ENCODE data around the gene CZIB.
"Not testable (repeated sequence)": the region's sequence is repeated elsewhere in the genome, so short reads cannot be mapped to it uniquely, and the experiment has no call there.

CZIB gene

DNA sequence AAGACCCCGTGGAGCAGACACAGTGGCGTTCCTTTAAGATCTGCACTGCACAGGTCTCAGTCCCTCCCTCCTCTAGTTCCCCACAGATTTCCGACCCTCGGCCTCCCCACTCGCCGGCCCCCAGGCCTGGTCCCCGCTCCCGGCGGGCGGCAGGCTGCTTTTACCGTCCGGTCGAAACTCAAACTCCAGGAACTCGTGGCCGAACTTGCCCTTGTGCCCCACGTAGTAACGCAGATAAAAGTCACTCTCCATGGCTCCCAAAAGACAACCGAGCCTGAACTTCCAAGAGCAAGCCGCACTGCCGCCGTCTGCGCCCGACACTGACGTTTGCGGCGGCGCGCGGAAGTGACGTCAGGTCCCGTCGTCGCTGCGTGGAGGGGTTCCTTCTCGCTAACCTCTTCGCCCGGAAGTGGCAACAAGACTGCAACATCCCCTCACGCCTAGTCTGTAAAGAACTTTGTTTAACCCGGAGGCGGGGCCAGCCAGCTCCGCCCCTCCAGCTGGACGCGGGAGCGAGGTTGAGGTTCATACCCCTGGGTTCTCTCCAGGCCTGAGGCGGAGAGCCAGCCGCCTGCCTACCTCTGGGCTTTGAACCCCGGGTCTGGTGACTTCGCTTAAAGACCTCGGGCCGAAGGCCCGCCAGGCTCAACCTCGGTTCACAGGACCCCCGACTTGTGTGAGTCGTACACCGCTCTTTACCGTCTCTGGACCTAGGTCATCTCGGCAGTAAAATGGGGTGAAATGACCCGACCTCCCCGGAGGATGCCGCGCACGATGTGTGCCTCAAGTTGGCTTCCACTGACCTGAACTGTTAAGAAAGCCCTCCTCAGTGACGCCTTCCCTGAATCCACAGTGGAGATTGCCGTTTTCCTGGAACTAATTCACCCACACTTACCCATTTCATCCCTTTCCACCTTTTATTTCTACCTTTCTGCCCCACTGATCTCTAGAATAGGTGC is 18.0 kb upstream of the CZIB start, which contains the start of gene MAGOH:
TSS of gene MAGOH (minus strand) at position 322 of the 959 bp plus-strand sequence. CDS start at position 252, 70 bp downstream.
- peak; percentile 92 to 95 for DNase-seq

GRCh38 chr1:53237638-53238037 is 17.2 kb upstream of the CZIB start:
- no peak for DNase-seq

DNA sequence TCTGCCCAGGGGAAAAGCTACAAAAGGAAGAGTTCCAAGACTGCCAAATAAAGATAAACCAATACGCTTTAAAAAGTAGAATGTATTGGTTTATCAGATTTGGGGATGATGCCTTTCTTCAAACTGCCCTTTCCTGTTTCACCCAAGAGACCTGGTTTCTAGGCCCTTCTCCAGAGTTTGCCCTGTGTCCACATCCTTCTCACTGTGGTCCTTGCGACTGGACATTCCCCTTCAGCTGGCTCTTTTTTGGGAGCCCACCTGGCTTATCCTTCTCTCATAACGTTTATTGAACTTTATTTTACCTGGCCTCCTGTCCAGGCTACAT is 490 bp upstream of the CZIB start:
- no peak for DNase-seq

- no peak for DNase-seq
Observed at GRCh38 chr1:53219711-53220110, 723 bp downstream of the CZIB start.

GRCh38 chr1:53218201-53218600 is 2.2 kb downstream of the CZIB start:
- DNase-seq = no peak

DNA sequence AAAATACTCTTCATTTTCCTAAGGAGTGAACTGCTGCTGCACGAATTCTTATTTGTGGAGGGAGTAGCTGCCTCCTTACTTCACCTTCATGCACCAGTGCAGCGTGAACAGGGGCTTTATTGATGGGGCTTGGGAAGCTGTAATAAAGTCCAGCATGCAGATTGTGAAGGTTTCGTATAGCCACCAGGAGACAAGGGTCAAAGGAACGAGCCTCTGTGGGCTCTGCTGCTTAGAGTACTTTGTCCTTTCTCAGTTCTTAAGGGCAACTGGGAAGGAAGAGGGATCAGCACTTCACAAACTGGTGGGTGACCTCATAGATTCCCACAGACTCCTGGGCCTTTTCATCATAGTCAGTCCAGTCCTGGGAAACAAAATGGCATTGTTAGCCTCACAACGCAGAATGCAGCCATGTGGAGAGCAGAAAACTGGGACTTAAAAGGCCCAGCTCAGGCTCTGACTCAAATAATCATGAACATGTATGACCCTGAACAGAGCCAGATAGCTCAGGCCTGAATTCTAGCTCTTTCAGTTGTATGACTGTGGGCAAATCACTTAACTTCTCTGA is 6.0 kb downstream of the CZIB start:
- no peak for DNase-seq

DNA sequence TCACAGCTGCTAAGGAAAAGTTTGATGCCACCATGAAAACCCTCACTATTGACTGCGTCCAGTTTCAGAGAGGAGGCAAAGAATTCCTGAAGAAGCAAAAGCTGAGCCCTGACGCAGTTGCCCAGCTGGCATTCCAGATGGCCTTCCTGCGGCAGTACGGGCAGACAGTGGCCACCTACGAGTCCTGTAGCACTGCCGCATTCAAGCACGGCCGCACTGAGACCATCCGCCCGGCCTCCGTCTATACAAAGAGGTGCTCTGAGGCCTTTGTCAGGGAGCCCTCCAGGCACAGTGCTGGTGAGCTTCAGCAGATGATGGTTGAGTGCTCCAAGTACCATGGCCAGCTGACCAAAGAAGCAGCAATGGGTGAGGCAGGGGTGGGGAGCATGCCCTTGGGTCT is 9.5 kb downstream of the CZIB start:
- no peak for DNase-seq

DNA sequence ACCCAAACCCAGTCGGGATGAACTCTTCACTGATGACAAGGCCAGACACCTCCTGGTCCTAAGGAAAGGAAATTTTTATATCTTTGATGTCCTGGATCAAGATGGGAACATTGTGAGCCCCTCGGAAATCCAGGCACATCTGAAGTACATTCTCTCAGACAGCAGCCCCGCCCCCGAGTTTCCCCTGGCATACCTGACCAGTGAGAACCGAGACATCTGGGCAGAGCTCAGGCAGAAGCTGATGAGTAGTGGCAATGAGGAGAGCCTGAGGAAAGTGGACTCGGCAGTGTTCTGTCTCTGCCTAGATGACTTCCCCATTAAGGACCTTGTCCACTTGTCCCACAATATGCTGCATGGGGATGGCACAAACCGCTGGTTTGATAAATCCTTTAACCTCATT is 10.1 kb downstream of the CZIB start:
- no peak for DNase-seq

GRCh38 chr1:53207726-53208125 is 12.7 kb downstream of the CZIB start:
- no peak for DNase-seq

DNA sequence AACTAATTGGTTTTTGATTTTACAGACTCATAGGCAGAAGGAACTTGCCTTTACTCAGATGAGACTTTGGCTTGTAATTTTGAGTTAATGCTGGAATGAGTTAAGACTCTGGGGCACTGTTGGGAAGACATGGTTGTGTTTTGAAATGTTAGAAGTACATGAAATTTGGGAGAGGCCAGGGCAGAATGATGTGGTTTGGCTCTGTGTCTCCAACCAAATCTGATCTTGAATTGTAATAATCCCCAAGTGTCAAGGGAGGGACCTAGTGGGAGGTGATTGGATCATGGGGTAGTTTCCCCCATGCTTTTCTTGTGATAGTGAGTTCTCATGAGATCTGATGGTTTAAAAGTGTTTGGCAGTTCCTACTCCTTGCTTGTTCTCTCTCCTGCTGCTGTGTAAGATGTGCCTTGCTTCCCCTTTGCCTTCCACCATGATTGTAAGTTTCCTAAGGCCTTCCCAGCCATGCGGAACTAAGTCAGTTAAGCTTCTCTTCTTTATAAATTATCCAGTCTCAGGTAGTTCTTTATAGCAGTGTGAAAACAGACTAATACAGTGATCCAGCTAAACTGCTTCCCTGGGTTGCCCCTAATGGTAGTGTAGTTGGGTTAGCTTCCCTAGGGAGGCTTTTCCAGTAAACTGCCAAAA is 13.6 kb downstream of the CZIB start:
- no peak for DNase-seq

GRCh38 chr1:53206083-53206685 is 14.2 kb downstream of the CZIB start:
- DNase-seq = not testable (repeated sequence)

GRCh38 chr1:53205496-53205895 is 14.9 kb downstream of the CZIB start:
- DNase-seq = not testable (repeated sequence)

- no peak for DNase-seq
Observed at GRCh38 chr1:53203466-53203865, 17.0 kb downstream of the CZIB start.

DNA sequence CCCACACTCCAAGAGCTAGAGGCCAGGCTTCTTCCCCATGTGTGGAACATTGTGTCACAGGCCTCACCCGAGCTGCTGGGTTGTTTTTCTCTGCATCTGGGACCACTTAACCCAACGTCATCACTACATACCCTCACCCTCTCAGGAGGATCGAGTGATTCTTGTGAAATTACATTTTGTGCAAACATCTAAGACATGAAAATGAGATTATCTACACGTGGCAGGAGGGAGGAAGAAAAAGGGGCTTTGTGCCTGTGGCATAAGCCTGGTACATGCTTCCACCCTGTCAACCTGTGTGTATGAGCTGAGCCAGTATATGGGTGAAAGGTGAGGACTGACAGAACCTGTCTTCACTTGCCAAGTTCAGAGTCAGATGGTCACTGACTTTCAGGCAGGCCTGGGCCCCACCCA is 22.2 kb downstream of the CZIB start:
- no peak for DNase-seq

DNA sequence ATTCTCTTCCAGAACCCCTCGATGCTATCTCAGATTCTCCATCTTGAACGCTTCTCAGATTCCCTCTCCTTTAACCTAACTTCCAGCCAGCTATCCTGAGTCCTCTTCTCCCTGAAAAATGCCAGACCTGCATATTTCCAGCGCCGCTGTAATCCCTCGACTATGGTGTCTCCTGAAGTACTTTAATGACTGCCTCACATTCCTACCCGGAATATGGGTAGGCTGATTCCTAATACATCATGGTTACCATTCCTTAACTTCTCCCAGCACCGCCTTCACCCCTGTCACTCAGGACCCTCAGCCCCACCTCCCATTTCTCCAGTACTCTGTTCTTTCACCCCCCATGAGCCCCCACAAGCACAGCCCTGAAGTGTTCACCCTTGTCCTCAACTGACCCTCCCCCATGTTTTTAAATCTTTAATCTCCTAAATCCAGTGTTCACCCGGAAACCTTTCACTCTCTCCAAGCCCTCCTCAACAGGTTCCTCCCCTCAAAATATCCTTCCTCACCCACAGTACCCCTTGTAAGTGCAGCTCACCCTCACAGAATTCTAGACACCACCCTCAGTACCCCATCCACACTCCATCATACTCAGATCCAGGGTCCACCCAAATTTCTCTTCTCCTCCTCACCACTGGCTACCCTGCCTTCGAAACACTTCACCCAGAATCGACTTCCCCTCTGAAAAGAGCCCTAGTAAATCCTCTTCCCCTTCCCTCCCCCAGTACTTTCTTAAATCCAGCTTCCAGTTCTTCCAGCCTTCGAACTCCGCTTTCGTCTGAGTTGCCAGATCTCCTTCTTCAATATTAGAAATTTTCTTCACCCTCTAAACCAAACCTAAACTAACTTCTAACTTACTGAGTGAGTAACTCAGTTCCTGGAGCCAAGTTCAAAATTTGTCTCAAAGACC is 22.9 kb downstream of the CZIB start:
- DNase-seq = no peak

DNA sequence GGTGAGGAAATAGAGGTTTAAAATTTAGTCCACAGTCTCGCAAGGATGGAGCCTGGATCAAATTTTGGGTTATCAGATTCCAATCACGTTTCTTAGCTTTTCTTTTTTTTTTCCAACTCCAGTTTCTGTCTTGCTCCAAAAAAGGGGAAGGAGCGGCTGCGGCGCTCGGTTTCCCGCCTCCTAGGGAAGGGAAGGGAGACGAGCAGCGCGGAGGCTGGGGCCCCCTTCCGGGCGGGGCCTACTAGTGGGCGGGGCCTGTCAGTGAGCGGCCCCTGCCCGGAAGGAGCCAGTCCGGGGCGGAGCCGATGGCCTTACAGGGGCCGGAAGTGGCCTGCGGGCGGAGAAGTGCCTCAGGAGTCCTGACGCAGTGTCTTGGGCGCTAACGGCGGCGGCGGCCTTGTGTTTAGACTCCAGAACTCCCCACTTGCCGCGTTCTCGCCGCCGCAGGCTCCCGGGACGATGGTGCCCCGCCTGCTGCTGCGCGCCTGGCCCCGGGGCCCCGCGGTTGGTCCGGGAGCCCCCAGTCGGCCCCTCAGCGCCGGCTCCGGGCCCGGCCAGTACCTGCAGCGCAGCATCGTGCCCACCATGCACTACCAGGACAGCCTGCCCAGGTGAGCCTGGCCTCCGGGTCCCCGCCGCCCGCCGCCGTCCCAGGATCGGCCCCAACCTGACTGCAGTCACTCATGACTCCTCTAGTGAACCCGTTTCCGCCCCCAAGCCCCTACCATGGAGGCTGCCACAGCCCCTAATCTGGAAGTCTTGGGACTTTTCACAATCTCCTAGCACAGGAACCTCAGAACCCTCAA is 23.7 kb downstream of the CZIB start, which contains the start of gene CPT2:
TSS of gene CPT2 (plus strand) at position 340 of the 806 bp plus-strand sequence. CDS start at position 460, 120 bp downstream.
- DNase-seq = peak; percentile 74 to 93

- no peak for DNase-seq
Observed at GRCh38 chr1:53196017-53196484, 24.4 kb downstream of the CZIB start.

DNA sequence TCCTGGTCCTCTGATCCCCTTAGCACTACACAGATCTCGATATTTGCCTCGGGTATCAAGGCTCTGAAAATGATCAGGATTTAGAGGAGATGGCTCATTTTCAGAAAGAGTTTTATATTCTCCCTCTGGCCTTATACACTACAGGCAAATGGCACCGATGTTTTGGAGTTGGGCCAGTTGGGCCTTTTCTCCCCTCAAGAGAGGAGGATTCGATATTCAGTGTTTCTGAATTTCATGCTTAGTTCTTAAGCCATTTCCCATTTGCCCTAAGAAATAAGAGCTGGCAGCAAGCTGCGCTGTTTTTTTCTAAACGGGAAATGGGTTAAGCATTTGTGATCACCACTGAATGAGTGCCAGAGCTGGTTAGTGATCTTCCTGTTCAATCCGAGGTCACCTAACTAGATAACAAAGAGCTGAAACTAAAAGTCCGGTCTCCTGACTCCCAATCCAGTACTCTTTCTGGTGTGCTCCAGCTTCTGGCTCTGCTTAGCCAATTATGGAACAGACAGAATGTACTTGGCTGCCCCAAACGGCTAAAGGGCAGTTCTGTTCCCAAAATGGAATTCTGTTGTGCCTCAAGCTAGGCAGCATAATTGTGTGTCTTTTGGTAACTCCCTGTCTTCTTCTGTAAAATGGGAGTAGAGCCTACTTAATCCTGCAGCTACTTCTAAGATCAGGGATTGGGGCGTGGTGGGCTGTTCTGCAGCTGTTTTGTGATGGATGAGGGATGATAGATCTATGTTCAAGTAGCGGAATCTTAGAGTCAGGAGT is 25.0 kb downstream of the CZIB start:
- no peak for DNase-seq

DNA sequence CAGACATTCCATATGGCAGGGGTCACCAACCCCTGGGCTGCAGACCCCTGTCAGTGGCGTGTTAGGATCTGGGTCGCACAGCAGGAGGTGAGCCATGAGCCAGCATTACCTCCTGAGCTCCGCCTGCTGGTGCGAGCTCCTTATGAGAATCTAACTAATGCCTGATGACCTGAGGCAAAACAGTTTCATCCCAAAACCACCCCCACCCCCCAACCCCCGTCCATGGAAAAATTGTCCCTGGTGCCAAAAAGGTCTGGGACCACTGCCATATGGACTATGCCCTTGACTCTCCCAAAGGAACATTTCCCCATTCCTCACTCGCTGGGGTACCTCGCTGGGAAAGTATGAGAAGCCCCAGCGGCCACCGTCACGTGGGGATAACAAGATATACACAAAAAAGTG is 30.2 kb downstream of the CZIB start:
- no peak for DNase-seq

DNA sequence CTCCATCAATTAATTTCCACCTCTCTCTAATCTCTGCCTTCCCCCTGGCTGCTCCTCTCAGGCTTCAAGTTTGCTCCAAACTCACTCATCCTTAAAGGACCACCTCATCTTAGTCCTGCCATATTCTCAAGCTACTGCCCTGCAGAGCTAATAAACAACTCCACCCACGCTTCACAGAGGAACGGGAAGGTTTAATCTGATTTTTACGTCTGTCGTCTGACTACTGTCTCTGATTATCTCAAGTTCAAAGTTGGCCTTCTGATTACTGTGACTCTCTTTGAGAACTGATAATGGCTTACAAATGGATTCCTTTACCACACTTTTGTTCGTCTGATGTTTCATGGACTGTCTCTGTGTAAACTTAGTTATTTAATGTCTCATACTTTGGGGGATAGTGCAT is 31.4 kb downstream of the CZIB start:
- no peak for DNase-seq

Data from SHP77 (cell line).